CD4-positive, alpha-beta memory T cell (primary cell): ENCODE results near the gene CLRN3. TPM values are rescaled to one million over a fixed set of nuclear protein-coding genes. Genes with fewer than 3 reads are reported as not detected.
A peak's percentile ranks its signal among the peaks of the same experiment; 100 is the strongest.

Experiments
- CTCF ChIA-PET: fragments of 350-600 bp; sonication (Branson Sonifier 250); formaldehyde crosslinking; loops from one replicate; lab custom pipeline; 2021; ENCODE audit warnings: inconsistent platforms; ENCODE audit not compliant: partially characterized antibody; lab: Charles Lee
- POLR2A ChIA-PET: fragments of 350-600 bp; sonication (Branson Sonifier 250); formaldehyde crosslinking; loops from one replicate; lab custom pipeline; 2021; ENCODE audit not compliant: partially characterized antibody; lab: Charles Lee
- DNase-seq, 5 donors: peaks; one replicate each; pipeline versions ENCODE4 v3.0.0 to v3.0.0-alpha.2; 2020 to 2022; ENCODE audit warnings: mixed read lengths in 1 of 5
- H3K27ac ChIP-seq: one replicate; pipeline ENCODE4 v1.7.0; 2013; ENCODE audit warnings: low read depth, low read length
- H3K27me3 ChIP-seq: 2 replicates; pipeline ENCODE4 v1.7.0; 2013; ENCODE audit warnings: mild to moderate bottlenecking, low read length, moderate library complexity; ENCODE audit not compliant: insufficient read depth
- H3K36me3 ChIP-seq: 2 replicates; pipeline ENCODE4 v1.7.0; 2013; ENCODE audit warnings: mild to moderate bottlenecking, low read length, moderate library complexity; ENCODE audit not compliant: insufficient read depth
- H3K4me1 ChIP-seq: 2 replicates; pipeline ENCODE4 v1.7.0; 2013; ENCODE audit warnings: mild to moderate bottlenecking, low read length, moderate library complexity; ENCODE audit not compliant: insufficient read depth
- H3K4me3 ChIP-seq, 2 donors: one replicate each; pipeline ENCODE4 v1.7.0; 2013; ENCODE audit warnings: low read length in 2 of 2, mild to moderate bottlenecking in 1 of 2
- H3K9me3 ChIP-seq, 2 donors: one replicate each; pipeline ENCODE4 v1.7.0; 2013; ENCODE audit warnings: low read length in 2 of 2, control low read depth in 1 of 2; ENCODE audit not compliant: control insufficient read depth in 1 of 2
- H3K27ac Mint-ChIP-seq, 7 donors: one replicate each; pipeline ENCODE4 v1.8.0; 2020 to 2021; ENCODE audit warnings: mixed read lengths in 7 of 7, mild to moderate bottlenecking in 6 of 7, inconsistent platforms in 3 of 7, moderate library complexity in 3 of 7
- H3K27me3 Mint-ChIP-seq, 2 donors: one replicate each; pipeline ENCODE4 v1.8.0; 2020 to 2021; ENCODE audit warnings: mixed read lengths in 2 of 2
- H3K36me3 Mint-ChIP-seq, 2 donors: one replicate each; pipeline ENCODE4 v1.8.0; 2020 to 2021; ENCODE audit warnings: mixed read lengths in 2 of 2, inconsistent platforms in 1 of 2, mild to moderate bottlenecking in 1 of 2
- H3K4me1 Mint-ChIP-seq, 4 donors: one replicate each; pipeline ENCODE4 v1.8.0; 2020 to 2021; ENCODE audit warnings: mixed read lengths in 4 of 4, mild to moderate bottlenecking in 1 of 4
- H3K4me3 Mint-ChIP-seq, 8 donors: one replicate each; pipeline ENCODE4 v1.8.0; 2020 to 2021; ENCODE audit warnings: mixed read lengths in 8 of 8, mild to moderate bottlenecking in 7 of 8, moderate library complexity in 6 of 8, inconsistent platforms in 3 of 8
- H3K9me3 Mint-ChIP-seq, 8 donors: one replicate each; pipeline ENCODE4 v1.8.0; 2020 to 2021; ENCODE audit warnings: mixed read lengths in 8 of 8, mild to moderate bottlenecking in 5 of 8, inconsistent platforms in 3 of 8, moderate library complexity in 1 of 8
- intact Hi-C: fragments of 100-400 bp; cut with micrococcal nuclease; formaldehyde crosslinking; loops from one replicate; pipeline ENCODE4 v1.15.1; 2023
- polyA plus RNA-seq, 2 donors: library from polyadenylated mRNA; unstranded; fragments of 300-500 nt; fragmentation: Illumina TruSeq; gene quantifications; one replicate each; pipeline ENCODE4 v1.2.3, GENCODE V29; 2021
- total RNA-seq, 2 experiments: library from RNA; stranded (reverse); gene quantifications; one replicate each; pipeline ENCODE4 v1.2.3, GENCODE V29; 2021

The CLRN3 gene
- total and polyA plus RNA-seq, 4 experiments from 2014 or later: not detected

DNA sequence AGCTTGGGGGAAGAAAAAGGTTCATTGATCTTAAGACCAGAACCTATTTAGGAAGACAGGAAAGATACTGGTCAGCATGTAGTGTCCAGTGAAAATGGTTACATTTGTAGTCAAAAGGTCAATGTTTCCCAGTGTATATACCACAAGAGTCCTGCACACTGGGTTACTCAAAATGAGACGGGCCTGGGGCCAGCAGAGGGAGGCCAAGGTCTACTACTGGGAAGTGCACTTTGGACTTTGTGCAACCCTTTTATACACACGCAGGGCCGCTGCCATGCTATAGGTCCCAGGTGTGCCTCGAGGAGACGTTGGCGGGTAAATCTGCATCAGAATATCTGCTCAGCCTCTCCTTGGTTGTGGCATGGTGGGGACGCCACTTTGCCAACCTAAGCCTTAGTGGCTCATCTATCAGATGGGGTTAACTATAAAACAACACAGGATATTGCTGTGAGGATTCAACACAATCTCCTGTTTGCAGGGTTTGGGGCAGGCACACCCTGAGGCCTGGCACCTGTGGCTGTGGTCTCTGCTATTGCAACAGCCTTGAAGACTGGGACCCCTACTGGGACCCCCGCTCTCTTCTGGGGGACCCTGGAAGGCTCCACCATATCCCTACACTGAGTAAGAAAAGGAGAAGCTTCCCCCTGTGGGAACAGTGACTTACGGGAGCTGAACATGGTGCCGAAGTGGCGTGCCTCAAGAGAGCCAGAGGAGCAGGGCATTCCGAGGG lies 19.7 kb downstream of the CLRN3 start:
- intact Hi-C loops: no loop called here
- no peaks in the 10 kb centered on the region for H3K36me3 ChIP-seq
- no peaks in the 10 kb centered on the region for H3K4me1 ChIP-seq
- ChIA-PET CTCF (no interaction called here), POLR2A (no interaction called here)
- Mint-ChIP-seq H3K4me3 (no peak overlapping the region), H3K27ac (peak overlapping the region in 2 of 7 donors; percentile 62 to 66), H3K9me3 (peaks cover 0 to 30% (median 16%) of the 10 kb centered on the region in 8 donors), H3K36me3 (no peaks in the 10 kb centered on the region), H3K27me3 (peaks cover 14 to 17% of the 10 kb centered on the region in 2 donors), H3K4me1 (peaks cover 0 to 1% (median 0%) of the 10 kb centered on the region in 4 donors)
- no peaks in the 10 kb centered on the region for H3K9me3 ChIP-seq
- H3K4me3 ChIP-seq: no peak overlapping the region
- H3K27ac ChIP-seq: no peak overlapping the region
- DNase-seq: no peak
- H3K27me3 ChIP-seq: no peaks in the 10 kb centered on the region

DNA sequence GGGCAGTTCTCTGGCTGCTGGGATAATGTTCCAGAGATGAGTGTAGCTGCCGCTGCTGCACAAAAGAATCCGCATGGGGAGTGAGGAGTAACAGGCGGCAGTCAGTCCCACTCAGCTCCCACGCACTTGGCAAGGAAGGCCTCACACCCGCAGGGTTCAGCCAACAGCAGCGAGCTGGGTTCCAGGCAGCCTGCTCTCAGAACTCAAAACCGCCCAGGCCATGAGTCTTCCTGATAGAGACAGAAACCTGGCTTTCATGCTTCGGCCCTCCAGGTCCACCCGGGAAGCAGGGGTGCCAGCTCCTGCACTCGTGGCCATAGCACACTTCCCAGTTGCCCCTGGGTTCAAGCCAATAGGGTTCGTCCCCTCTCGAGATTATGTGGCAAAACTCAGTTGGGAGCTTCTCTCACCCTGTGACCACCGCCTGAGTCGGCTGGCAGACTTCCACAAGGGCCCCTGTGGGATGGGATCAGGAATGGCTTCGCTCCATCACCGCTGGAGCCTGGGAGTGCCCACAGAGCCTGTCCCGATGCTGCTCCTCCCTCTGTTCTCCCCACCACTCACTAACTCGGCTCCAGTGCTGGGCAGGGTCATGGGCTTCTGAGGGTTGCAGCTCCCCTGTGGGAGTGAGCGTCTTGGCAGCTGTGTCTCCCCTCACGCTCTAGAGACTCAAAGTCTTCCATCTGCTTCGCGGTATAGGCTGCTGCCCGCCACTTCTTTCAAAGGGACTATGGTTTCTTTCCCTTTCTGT lies 20.6 kb downstream of the CLRN3 start:
- intact Hi-C loops: no loop called here
- peaks cover 14 to 17% of the 10 kb centered on the region in 2 donors for H3K27me3 Mint-ChIP-seq
- H3K27ac ChIP-seq: no peak overlapping the region
- peaks cover 0 to 1% (median 0%) of the 10 kb centered on the region in 4 donors for H3K4me1 Mint-ChIP-seq
- peaks cover 0 to 30% (median 16%) of the 10 kb centered on the region in 8 donors for H3K9me3 Mint-ChIP-seq
- H3K4me3 Mint-ChIP-seq: no peak overlapping the region
- H3K4me1 ChIP-seq: no peaks in the 10 kb centered on the region
- H3K4me3 ChIP-seq: no peak overlapping the region
- no peak for DNase-seq
- H3K27me3 ChIP-seq: no peaks in the 10 kb centered on the region
- peak overlapping the region in 2 of 7 donors; percentile 30 to 66 for H3K27ac Mint-ChIP-seq
- no peaks in the 10 kb centered on the region for H3K36me3 ChIP-seq
- H3K9me3 ChIP-seq: no peaks in the 10 kb centered on the region
- POLR2A ChIA-PET: no interaction called here
- H3K36me3 Mint-ChIP-seq: no peaks in the 10 kb centered on the region
- CTCF ChIA-PET: no interaction called here

DNA sequence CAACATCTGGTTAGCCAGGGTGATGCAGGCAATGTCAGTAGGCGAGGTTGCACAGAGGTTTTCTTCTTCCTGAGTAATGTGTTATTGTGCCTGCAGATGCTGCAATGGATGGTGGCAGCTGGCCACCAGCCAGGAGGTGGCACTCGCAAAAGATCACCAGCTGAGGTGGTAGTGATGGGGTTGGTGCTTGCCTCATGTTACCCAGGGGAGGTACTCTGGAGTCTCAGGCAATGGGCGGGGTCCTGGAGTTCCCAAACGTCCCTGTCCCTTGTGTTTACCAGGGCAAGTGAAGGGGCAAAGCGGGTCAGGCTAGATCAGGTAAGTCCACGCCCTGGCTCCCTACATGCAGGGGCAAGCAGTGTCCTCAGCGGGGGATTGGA lies 21.1 kb downstream of the CLRN3 start:
- Histone ChIP-seq H3K27me3 (no peaks in the 10 kb centered on the region), H3K9me3 (no peaks in the 10 kb centered on the region), H3K27ac (no peak overlapping the region), H3K4me1 (no peaks in the 10 kb centered on the region), H3K36me3 (no peaks in the 10 kb centered on the region), H3K4me3 (no peak overlapping the region)
- intact Hi-C loops: no loop called here
- Mint-ChIP-seq H3K4me3 (no peak overlapping the region), H3K27ac (peak overlapping the region in 1 of 7 donors; percentile 30), H3K9me3 (peaks cover 0 to 30% (median 16%) of the 10 kb centered on the region in 8 donors), H3K36me3 (no peaks in the 10 kb centered on the region), H3K27me3 (peaks cover 14 to 17% of the 10 kb centered on the region in 2 donors), H3K4me1 (peaks cover 0 to 1% (median 0%) of the 10 kb centered on the region in 4 donors)
- POLR2A ChIA-PET: no interaction called here
- DNase-seq: no peak
- CTCF ChIA-PET: no interaction called here

GRCh38 chr10:127869329-127869728 lies 23.4 kb downstream of the CLRN3 start:
- intact Hi-C loops: no loop called here
- CTCF ChIA-PET: interaction anchor here (0.6 kb wide), 1 partner anchor 15 kb away, joined by 3 read pairs; no protein-coding TSS in a partner anchor
- no peak for DNase-seq
- H3K4me3 Mint-ChIP-seq: no peak overlapping the region
- POLR2A ChIA-PET: no interaction called here
- Histone ChIP-seq H3K27ac (no peak overlapping the region), H3K4me1 (no peaks in the 10 kb centered on the region), H3K4me3 (no peak overlapping the region), H3K27me3 (no peaks in the 10 kb centered on the region), H3K9me3 (no peaks in the 10 kb centered on the region), H3K36me3 (no peaks in the 10 kb centered on the region)
- H3K27me3 Mint-ChIP-seq: peaks cover 13 to 17% of the 10 kb centered on the region in 2 donors
- no peaks in the 10 kb centered on the region for H3K36me3 Mint-ChIP-seq
- no peak overlapping the region for H3K27ac Mint-ChIP-seq
- H3K4me1 Mint-ChIP-seq: peaks cover 0 to 1% (median 0%) of the 10 kb centered on the region in 4 donors
- peaks cover 0 to 30% (median 16%) of the 10 kb centered on the region in 8 donors for H3K9me3 Mint-ChIP-seq

DNA sequence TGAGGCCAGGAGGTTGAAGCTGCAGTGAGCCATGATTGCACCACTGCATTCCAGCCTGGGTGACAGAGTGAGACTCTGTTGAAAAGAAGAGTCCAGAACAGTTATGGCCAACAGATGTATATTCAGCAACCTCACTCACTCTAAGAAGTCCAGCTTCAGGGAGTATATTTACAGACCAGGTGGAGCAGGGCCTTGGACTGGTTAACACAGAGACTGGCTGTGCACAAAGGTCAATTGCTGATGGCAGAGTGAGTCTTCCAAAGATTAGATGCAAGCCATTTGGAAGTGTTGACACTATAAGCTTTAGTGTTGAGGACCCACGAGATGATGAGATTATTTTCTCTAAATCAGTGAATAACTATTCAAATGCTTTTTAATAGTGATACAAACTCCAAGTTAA lies 24.9 kb downstream of the CLRN3 start:
- Mint-ChIP-seq H3K27ac (no peak overlapping the region), H3K4me1 (peaks cover 0 to 1% (median 0%) of the 10 kb centered on the region in 4 donors), H3K4me3 (no peak overlapping the region), H3K27me3 (peaks cover 13 to 22% of the 10 kb centered on the region in 2 donors), H3K36me3 (no peaks in the 10 kb centered on the region), H3K9me3 (peaks cover 0 to 41% (median 20%) of the 10 kb centered on the region in 8 donors)
- no peak overlapping the region for H3K27ac ChIP-seq
- ChIA-PET POLR2A (no interaction called here), CTCF (no interaction called here)
- no peaks in the 10 kb centered on the region for H3K4me1 ChIP-seq
- no peak for DNase-seq
- no peaks in the 10 kb centered on the region for H3K36me3 ChIP-seq
- no peaks in the 10 kb centered on the region for H3K27me3 ChIP-seq
- H3K9me3 ChIP-seq: no peaks in the 10 kb centered on the region
- intact Hi-C loops: no loop called here
- no peak overlapping the region for H3K4me3 ChIP-seq

- Histone ChIP-seq H3K27ac (no peak overlapping the region), H3K27me3 (no peaks in the 10 kb centered on the region), H3K36me3 (no peaks in the 10 kb centered on the region), H3K4me1 (no peaks in the 10 kb centered on the region), H3K9me3 (no peaks in the 10 kb centered on the region), H3K4me3 (no peak overlapping the region)
- H3K27ac Mint-ChIP-seq: no peak overlapping the region
- H3K36me3 Mint-ChIP-seq: no peaks in the 10 kb centered on the region
- intact Hi-C loops: no loop called here
- no peaks in the 10 kb centered on the region for H3K4me1 Mint-ChIP-seq
- H3K4me3 Mint-ChIP-seq: no peak overlapping the region
- CTCF ChIA-PET: no interaction called here
- POLR2A ChIA-PET: no interaction called here
- DNase-seq: no peak
- H3K27me3 Mint-ChIP-seq: peaks cover 6 to 15% of the 10 kb centered on the region in 2 donors
- peaks cover 0 to 41% (median 21%) of the 10 kb centered on the region in 8 donors for H3K9me3 Mint-ChIP-seq
Measured at GRCh38 chr10:127866276-127867013, 26.3 kb downstream of the CLRN3 start.
